SK-N-MC (cell line): ENCODE measurements around the gene TPRG1.

ENCODE experiments used
- EZH2 ChIP-seq: fragments of 200-600 bp; sonication (generic); IDR thresholded peaks from one replicate; pipeline ENCODE4 v1.6.1; 2017; ENCODE audit warnings: antibody characterized with exemption
- FOXP2 ChIP-seq: optimal IDR thresholded peaks from 2 replicates; pipeline ENCODE3; 2011; ENCODE audit warnings: mild to moderate bottlenecking, moderate library complexity; ENCODE audit not compliant: insufficient read depth; ENCODE audit errors: extremely low read length, control extremely low read depth

DNA sequence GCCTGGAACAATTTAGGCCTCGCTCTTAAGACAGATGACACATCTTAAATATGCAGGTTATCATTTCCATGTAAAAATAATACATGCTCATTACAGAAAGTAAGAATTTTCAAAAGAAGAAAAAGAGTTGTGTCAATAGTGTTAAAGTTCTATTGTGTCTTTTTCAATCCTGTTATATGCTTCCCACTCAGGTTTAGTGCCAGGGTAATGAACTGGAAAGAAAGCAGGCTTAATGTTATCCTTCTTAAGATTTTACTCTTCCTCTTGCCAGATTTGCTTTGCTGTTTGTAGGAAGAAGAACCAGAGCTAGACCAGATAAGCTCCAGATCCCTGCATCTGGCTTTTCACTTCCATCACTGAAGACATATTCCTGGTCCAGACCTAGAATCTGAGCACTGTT lies 128.6 kb downstream of the TPRG1 start:
- TF ChIP-seq EZH2 (no peak), FOXP2 (no peak)
